H9 (cell line): ENCODE data around the gene ARHGEF16. TPM values are rescaled to one million over a fixed set of nuclear protein-coding genes. Genes with fewer than 3 reads are reported as not detected.

Experiments used
- DNase-seq: peaks from one replicate; pipeline ENCODE4 v3.0.0-alpha.2; 2017
- H2AFZ ChIP-seq: one replicate; pipeline ENCODE4 v1.6.1; 2013; ENCODE audit warnings: mild to moderate bottlenecking, low read length, control low read depth, moderate library complexity
- H2AK5ac ChIP-seq: 2 replicates; pipeline ENCODE4 v1.6.1; 2013; ENCODE audit warnings: low read length, control low read depth, mixed read lengths; ENCODE audit not compliant: insufficient read length
- H2BK120ac ChIP-seq: one replicate; pipeline ENCODE4 v1.6.1; 2013; ENCODE audit warnings: low read depth, mild to moderate bottlenecking, low read length, control low read depth, inconsistent platforms; ENCODE audit not compliant: poor library complexity, severe bottlenecking
- H2BK12ac ChIP-seq: 2 replicates; pipeline ENCODE4 v1.6.1; 2013; ENCODE audit warnings: low read length, control low read depth, mixed read lengths, low read depth; ENCODE audit not compliant: insufficient read length
- H2BK15ac ChIP-seq: 2 replicates; pipeline ENCODE4 v1.6.1; 2013; ENCODE audit warnings: low read depth, low read length, control low read depth
- H2BK20ac ChIP-seq: one replicate; pipeline ENCODE4 v1.6.1; 2013; ENCODE audit warnings: low read depth, mild to moderate bottlenecking, low read length, control low read depth, inconsistent platforms; ENCODE audit not compliant: poor library complexity, severe bottlenecking
- H2BK5ac ChIP-seq: 2 replicates; pipeline ENCODE4 v1.6.1; 2013; ENCODE audit warnings: low read length, control low read depth, mixed read lengths; ENCODE audit not compliant: insufficient read length
- H3K14ac ChIP-seq: 2 replicates; pipeline ENCODE4 v1.6.1; 2013; ENCODE audit warnings: low read length, control low read depth; ENCODE audit not compliant: insufficient read depth
- H3K18ac ChIP-seq: 2 replicates; pipeline ENCODE4 v1.6.1; 2013; ENCODE audit warnings: low read depth, mild to moderate bottlenecking, mixed read lengths, low read length, control low read depth; ENCODE audit not compliant: insufficient read length
- H3K23ac ChIP-seq: 2 replicates; pipeline ENCODE4 v1.6.1; 2013; ENCODE audit warnings: low read length, control low read depth, mixed read lengths, low read depth; ENCODE audit not compliant: insufficient read length
- H3K23me2 ChIP-seq: 2 replicates; pipeline ENCODE4 v1.6.1; 2013; ENCODE audit warnings: low read depth, mild to moderate bottlenecking, mixed read lengths, low read length, control low read depth; ENCODE audit not compliant: insufficient read length, poor library complexity, severe bottlenecking
- H3K27ac ChIP-seq: 2 replicates; pipeline ENCODE4 v1.5.1; 2013; ENCODE audit warnings: low read length, control low read depth, mixed read lengths, low read depth; ENCODE audit not compliant: insufficient read length
- H3K27me3 ChIP-seq: 2 replicates; pipeline ENCODE4 v1.6.1; 2013; ENCODE audit warnings: low read length, control low read depth, inconsistent platforms; ENCODE audit not compliant: insufficient read depth
- H3K4ac ChIP-seq: 2 replicates; pipeline ENCODE4 v1.6.1; 2013; ENCODE audit warnings: low read depth, mild to moderate bottlenecking, control low read depth, inconsistent platforms, low read length, moderate library complexity
- H3K4me1 ChIP-seq: 2 replicates; pipeline ENCODE4 v1.6.1; 2013; ENCODE audit warnings: low read length, control low read depth, inconsistent platforms; ENCODE audit not compliant: insufficient read depth
- H3K4me2 ChIP-seq: 2 replicates; pipeline ENCODE4 v1.6.1; 2013; ENCODE audit warnings: low read length, control low read depth, mixed read lengths; ENCODE audit not compliant: insufficient read length, insufficient read depth
- H3K56ac ChIP-seq: 2 replicates; pipeline ENCODE4 v1.6.1; 2013; ENCODE audit warnings: low read depth, mild to moderate bottlenecking, mixed read lengths, low read length, control low read depth; ENCODE audit not compliant: insufficient read length
- H3K79me1 ChIP-seq: 2 replicates; pipeline ENCODE4 v1.6.1; 2013; ENCODE audit warnings: low read depth, mild to moderate bottlenecking, moderate library complexity, low read length, control low read depth, inconsistent platforms; ENCODE audit not compliant: insufficient read depth, poor library complexity, severe bottlenecking
- H3K79me2 ChIP-seq: 2 replicates; pipeline ENCODE4 v1.6.1; 2013; ENCODE audit warnings: low read length, control low read depth, inconsistent platforms; ENCODE audit not compliant: insufficient read depth
- H3K9ac ChIP-seq: 2 replicates; pipeline ENCODE4 v1.6.1; 2013; ENCODE audit warnings: low read length, control low read depth, mixed read lengths; ENCODE audit not compliant: insufficient read length; ENCODE audit errors: extremely low read depth
- H3K9me3 ChIP-seq: one replicate; pipeline ENCODE4 v1.6.1; 2013; ENCODE audit warnings: low read depth, low read length, inconsistent platforms; ENCODE audit not compliant: control insufficient read depth
- H3T11ph ChIP-seq: one replicate; pipeline ENCODE4 v1.6.1; 2013; ENCODE audit warnings: mild to moderate bottlenecking, low read length, control low read depth, inconsistent platforms
- H4K20me1 ChIP-seq: one replicate; pipeline ENCODE4 v1.6.1; 2013; ENCODE audit not compliant: control insufficient read depth, insufficient read length, insufficient read depth
- H4K5ac ChIP-seq: 2 replicates; pipeline ENCODE4 v1.6.1; 2013; ENCODE audit warnings: low read depth, mild to moderate bottlenecking, mixed read lengths, low read length, control low read depth; ENCODE audit not compliant: insufficient read length
- H4K8ac ChIP-seq: replicated peaks from 2 replicates; pipeline ENCODE4 v1.6.1; 2013; ENCODE audit warnings: low read length, control low read depth, mixed read lengths, low read depth; ENCODE audit not compliant: insufficient read length
- H4K91ac ChIP-seq: 2 replicates; pipeline ENCODE4 v1.6.1; 2013; ENCODE audit warnings: low read depth, mild to moderate bottlenecking, moderate library complexity, mixed read lengths, low read length, control low read depth; ENCODE audit not compliant: insufficient read length
- H3K27ac Mint-ChIP-seq, 3 experiments: 2 replicates in 2 of 3; 3 replicates in 1 of 3; pipeline ENCODE4 v1.8.0; 2020 to 2021; ENCODE audit warnings: mixed read lengths in 3 of 3, mild to moderate bottlenecking in 1 of 3, moderate library complexity in 1 of 3
- H3K27me3 Mint-ChIP-seq: 2 replicates; pipeline ENCODE4 v1.8.0; 2021; ENCODE audit warnings: low read depth, mild to moderate bottlenecking, moderate library complexity, mixed read lengths
- H3K36me3 Mint-ChIP-seq, 3 experiments: 2 replicates in 2 of 3; 3 replicates in 1 of 3; pipeline ENCODE4 v1.8.0; 2020 to 2021; ENCODE audit warnings: low read depth in 3 of 3, mixed read lengths in 3 of 3; ENCODE audit not compliant: insufficient read depth in 1 of 3
- H3K4me1 Mint-ChIP-seq, 2 experiments: 2 replicates each; pipeline ENCODE4 v1.8.0; 2020; ENCODE audit warnings: mixed read lengths in 2 of 2
- H3K4me3 Mint-ChIP-seq, 2 experiments: 2 replicates in 1 of 2; 3 replicates in 1 of 2; pipeline ENCODE4 v1.8.0; 2020 to 2021; ENCODE audit warnings: mild to moderate bottlenecking in 2 of 2, mixed read lengths in 2 of 2, moderate library complexity in 1 of 2
- H3K9me3 Mint-ChIP-seq, 2 experiments: 2 replicates in 1 of 2; 3 replicates in 1 of 2; pipeline ENCODE4 v1.8.0; 2020; ENCODE audit warnings: mild to moderate bottlenecking in 2 of 2, mixed read lengths in 2 of 2, moderate library complexity in 1 of 2
- WGBS: extraction: QIAGEN DNeasy Blood & Tissue Kit; methylation state at CpG from one replicate; pipeline ENCODE4 v1.1.7; 2013; ENCODE audit warnings: missing lambda C conversion rate, low lambda C conversion rate, mixed read lengths; ENCODE audit not compliant: insufficient read length; ENCODE audit errors: extremely low coverage; 5-methylcytosine and 5-hydroxymethylcytosine counted together
- total RNA-seq: library from RNA; stranded (reverse); gene quantifications from 2 replicates; pipeline ENCODE4 v1.2.1, GENCODE V29; 2021
- TF ChIP-seq, protein P1 (sequence below): fragments of 200-600 bp; sonication (generic); conservative IDR thresholded peaks from 3 replicates; pipeline ENCODE4 v1.8.0; 2021; ENCODE audit warnings: antibody characterized with exemption, mild to moderate bottlenecking

Gene ARHGEF16
- total RNA-seq, 1 experiment from 2014 or later, result 48.5 TPM

DNA sequence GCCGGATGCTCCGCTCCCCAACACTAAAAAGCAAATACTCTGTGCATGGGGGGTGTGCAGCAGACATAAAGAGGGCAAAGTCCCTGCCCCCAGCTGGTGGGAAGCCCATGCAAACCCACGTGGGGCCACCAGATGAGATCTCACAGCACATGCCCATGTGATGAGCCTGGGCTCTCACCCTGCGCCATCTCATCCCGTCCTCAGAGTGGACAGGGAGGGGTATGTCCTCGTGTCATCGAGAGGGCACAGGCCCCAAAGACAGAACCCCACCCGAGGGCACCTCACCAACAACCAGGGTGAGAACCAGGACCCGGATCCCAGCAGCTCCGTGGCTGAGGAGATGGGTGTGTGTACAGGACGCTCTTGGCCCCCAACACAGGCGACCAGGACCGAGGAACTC, 25.1 kb upstream of the ARHGEF16 start:
- H3K79me1 ChIP-seq, result no peaks in the 10 kb centered on the region
- no peak overlapping the region for H3K56ac ChIP-seq
- H2BK120ac ChIP-seq, result no peak overlapping the region
- no peak overlapping the region for H2BK20ac ChIP-seq
- H2AK5ac ChIP-seq, result no peak overlapping the region
- no peak overlapping the region for H4K8ac ChIP-seq
- H3K27ac ChIP-seq, result no peak overlapping the region
- no peak overlapping the region for H3K18ac ChIP-seq
- no peak overlapping the region for H4K5ac ChIP-seq
- H3K4me1 ChIP-seq, result no peaks in the 10 kb centered on the region
- H3K9me3 Mint-ChIP-seq, result no peaks in the 10 kb centered on the region; a peak in 1 of 5 replicates
- H2BK12ac ChIP-seq, result no peak overlapping the region
- no peak overlapping the region for H4K91ac ChIP-seq
- no peak overlapping the region for H3K4ac ChIP-seq
- H3K36me3 Mint-ChIP-seq, result no peaks in the 10 kb centered on the region
- no peak overlapping the region; the same call in 1 of the 2 replicates for H3K14ac ChIP-seq
- H3K23me2 ChIP-seq, result peaks cover 3% of the 10 kb centered on the region
- no peak overlapping the region for H3K27ac Mint-ChIP-seq
- H3K9me3 ChIP-seq, result no peaks in the 10 kb centered on the region
- no CpG with 5 or more reads among the region's 13 CpGs for WGBS
- no peaks in the 10 kb centered on the region for H3K27me3 ChIP-seq
- DNase-seq, result no peak
- peaks cover 0 to 16% of the 10 kb centered on the region in 2 experiments; a peak in 3 of 4 replicates for H3K4me1 Mint-ChIP-seq
- no peak overlapping the region for H3K4me2 ChIP-seq
- H3T11ph ChIP-seq, result no peak overlapping the region
- H2BK5ac ChIP-seq, result no peak overlapping the region
- no peak overlapping the region for H3K23ac ChIP-seq
- no peaks in the 10 kb centered on the region for H4K20me1 ChIP-seq
- TF ChIP-seq, protein P1, sequence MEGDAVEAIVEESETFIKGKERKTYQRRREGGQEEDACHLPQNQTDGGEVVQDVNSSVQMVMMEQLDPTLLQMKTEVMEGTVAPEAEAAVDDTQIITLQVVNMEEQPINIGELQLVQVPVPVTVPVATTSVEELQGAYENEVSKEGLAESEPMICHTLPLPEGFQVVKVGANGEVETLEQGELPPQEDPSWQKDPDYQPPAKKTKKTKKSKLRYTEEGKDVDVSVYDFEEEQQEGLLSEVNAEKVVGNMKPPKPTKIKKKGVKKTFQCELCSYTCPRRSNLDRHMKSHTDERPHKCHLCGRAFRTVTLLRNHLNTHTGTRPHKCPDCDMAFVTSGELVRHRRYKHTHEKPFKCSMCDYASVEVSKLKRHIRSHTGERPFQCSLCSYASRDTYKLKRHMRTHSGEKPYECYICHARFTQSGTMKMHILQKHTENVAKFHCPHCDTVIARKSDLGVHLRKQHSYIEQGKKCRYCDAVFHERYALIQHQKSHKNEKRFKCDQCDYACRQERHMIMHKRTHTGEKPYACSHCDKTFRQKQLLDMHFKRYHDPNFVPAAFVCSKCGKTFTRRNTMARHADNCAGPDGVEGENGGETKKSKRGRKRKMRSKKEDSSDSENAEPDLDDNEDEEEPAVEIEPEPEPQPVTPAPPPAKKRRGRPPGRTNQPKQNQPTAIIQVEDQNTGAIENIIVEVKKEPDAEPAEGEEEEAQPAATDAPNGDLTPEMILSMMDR, result no peak
- no peaks in the 10 kb centered on the region for H3K79me2 ChIP-seq
- H3K27me3 Mint-ChIP-seq, result no peaks in the 10 kb centered on the region
- no peak overlapping the region for H2BK15ac ChIP-seq
- no peak overlapping the region for H3K9ac ChIP-seq
- H2AFZ ChIP-seq, result no peak overlapping the region
- H3K4me3 Mint-ChIP-seq, result no peak overlapping the region
